ENCODE measurements around the gene SPOP.
A peak's percentile ranks its signal among the peaks of the same experiment; 100 is the strongest.
"Not testable (repeated sequence)": the region's sequence is repeated elsewhere in the genome, so short reads cannot be mapped to it uniquely, and the experiment has no call there.

Gene SPOP

DNA sequence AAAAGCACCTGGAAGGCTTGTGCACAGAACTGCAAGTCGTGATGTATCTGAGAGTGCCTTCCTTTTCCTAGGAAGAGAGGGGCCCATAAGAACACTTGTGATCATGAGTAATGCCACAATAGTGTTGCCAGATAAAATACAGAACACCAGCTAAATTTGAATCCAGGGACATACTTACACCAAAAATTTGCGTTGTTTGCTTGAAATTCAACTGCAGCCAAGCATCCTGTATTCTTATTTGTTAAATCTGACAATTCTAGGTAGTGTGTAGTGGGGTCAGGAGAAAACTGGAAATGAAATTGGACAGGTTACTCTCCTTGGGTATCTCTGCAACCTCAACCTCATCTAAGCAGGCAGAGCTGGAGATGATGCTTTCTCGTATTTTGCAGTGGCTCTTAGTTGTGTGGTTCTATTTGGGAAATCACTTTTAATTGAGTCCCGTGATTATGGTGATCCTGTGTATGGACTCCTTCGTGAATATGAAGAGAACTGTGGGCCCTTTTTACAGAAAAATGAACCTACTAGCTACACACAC lies 17.9 kb upstream of the SPOP start:
- no peak for DNase-seq (ENCODE audit: low read depth)

DNA sequence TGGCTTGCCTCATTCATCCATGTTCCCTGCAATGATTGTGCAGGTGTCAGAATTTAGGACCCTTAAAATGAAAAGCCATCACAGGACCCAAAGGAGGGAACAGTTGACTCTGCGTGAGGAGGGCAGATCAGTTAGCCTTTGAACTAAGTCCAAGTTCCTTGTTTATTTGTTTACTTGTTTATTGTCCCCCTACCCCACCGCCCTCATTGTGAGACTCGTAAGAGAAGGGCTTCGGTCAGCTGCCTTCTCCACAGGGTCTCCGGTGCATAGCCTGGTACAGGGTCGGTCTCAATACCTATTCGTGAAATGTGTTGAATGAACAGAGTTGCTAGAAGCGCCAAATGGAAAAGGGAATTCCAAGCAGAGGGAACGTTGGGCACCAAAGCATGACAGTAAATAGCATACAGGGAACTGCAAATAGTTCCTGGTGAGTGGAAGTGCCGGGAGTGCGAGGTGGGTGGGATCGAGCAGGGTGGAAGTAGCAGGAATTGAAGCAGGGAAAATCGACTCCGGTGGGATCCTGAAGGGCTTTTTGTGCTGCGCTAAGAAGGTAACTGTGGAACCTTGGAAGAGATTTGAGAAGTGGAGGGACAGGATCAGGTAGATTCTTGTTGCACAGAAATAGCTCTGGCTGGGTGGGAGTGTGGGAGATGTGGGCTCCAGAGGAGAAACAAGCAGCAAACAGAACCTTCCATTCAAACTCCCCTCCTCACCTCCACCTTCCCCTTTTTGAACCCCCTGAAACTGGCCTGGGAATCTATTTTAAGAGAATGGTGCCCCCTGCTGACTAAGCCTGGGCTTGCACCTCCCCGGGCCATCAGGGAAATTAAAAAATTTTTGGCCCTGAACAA lies 17.2 kb upstream of the SPOP start:
- peak; percentile 65 for DNase-seq (ENCODE audit: low read depth)

DNA sequence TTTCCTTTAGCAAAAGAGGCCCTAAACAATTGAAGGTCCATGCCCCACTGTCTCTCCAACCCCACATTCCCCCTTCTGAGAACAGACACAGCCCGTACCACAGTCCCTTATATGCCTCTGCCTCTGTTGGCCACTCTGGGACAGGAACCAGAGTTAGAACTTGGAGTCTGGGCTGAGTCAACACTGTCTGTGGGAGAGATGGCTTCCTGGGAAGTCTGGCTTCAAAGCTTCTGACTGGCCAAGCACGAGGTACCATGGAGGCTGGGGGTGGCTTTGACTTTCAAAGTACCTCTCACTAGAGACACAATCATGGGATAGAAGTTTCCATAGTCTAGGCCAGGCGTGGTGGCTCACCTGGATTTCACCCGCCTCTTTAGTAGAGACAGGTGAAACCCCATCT lies 14.9 kb upstream of the SPOP start:
- no peak for DNase-seq (ENCODE audit: low read depth)

DNA sequence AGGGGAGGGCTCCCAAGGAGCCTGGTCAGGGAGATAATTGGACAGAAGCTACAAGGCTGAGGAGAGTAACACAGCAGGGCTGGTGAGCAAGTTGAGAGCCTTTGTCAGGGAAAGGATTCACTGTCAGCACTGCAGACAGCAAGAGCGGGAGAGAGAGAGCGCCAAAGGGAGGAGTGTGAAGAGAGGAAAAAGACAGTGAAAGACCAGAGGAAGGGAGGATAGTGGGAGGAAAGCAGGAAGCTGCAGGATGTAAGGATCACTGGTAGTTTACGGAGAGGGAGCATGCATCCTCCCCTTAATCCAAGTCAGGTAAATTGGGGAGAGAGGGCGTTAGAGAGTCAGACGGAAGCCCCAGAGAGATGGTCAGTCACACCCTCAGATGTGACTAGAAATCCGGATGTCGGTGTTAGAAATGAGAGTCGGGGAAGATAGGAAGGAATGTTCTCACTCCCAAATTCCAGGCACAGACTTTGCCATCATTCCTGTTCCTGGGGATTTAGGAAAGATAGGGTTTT lies 13.8 kb upstream of the SPOP start:
- no peak for DNase-seq (ENCODE audit: low read depth)

DNA sequence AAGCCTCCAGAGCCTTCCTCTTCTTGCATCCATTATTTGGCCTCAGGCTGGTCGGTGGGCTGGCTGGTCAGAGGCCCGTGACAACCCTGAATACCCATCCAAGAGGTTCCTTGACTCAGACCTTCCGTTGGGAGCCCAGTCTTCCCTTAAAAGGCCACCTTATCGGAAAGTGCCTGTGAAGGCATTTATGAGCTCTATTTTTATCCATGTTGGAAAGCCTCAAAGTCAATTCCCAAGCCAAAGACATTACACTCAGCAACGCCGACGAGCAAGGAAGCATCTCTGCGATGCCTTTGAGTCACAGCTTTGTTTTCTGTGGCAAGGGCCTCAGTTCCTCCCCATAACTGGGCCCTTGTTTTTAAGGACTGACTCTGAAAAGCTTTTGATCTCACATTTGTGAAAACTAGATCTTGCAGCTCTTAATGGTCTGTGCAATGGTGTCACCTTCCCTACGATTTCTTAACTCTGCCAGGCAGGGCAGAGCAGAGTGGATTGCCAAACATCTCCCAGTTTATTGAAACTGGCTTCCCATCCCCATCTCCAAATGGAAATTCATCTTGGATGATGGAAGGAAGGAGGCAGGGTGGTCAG lies 13.3 kb upstream of the SPOP start:
- no peak for DNase-seq (ENCODE audit: low read depth)

DNA sequence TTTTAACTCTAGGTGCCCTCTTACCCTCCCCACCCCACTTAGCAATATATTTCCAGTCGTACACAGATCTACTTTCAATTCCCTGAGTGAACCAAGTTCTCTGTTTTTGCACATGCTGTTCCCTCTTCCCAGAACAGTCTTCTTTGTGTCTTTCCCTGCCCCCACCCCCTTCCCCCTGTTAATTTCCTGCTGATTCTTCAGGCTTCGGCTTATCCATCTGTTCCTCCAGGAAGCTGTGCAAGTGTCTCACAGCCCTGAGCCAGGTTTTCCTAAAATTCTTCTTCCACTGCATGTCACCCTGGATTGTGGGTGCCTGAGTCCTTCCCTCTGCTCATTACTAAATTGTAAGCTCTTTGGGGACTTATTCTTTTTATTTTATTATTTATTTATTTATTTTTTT lies 12.4 kb upstream of the SPOP start:
- DNase-seq (ENCODE audit: low read depth): no peak

DNA sequence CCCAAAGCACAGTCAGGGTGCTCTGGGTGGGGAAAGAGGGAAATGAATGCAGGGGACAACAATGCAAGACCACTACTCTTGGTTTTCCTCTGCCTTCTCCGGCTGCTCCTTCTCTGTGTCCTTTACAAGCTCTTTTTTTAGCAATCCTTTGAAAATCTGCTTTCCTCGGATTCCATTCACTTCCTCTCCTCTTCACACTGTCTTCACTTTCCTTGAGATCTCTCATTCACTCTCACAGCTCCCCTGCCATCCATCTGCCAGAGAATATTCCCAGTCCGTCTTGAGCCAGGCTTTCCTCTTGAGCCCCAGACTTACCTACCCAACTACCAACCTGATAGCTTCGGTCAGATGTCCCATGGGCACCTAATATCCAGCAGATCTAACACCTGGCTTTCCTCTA lies 11.0 kb upstream of the SPOP start:
- no peak for DNase-seq (ENCODE audit: low read depth)

DNA sequence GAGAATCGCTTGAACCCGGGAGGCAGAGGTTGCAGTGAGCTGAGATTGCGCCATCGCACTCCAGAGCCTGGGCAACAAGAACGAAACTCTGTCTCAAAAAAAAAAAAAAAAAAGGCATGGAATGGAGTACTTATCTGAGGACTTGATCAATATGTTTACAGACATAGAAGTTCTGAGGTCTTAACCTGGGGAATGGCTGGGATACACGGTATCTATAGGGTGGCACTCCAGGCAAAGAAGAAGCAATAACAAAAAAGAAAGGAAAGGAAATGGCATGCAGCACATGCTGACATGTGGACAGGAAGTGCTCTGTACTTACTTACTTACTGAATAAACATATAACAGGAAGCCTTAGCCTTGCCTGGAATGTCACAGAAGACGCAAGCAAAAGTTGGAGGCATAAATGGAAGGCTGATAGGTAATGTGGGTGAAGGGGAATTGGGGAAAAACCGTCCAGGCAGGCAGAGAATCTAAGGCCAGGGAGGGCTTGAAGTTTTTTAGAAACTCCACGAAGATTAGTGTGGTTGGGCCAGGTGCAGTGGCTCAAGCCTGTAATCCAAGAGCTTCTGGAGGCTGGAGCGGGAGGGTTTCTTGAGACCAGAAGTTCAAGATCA lies 10.1 kb upstream of the SPOP start:
- DNase-seq (ENCODE audit: low read depth): no peak

DNA sequence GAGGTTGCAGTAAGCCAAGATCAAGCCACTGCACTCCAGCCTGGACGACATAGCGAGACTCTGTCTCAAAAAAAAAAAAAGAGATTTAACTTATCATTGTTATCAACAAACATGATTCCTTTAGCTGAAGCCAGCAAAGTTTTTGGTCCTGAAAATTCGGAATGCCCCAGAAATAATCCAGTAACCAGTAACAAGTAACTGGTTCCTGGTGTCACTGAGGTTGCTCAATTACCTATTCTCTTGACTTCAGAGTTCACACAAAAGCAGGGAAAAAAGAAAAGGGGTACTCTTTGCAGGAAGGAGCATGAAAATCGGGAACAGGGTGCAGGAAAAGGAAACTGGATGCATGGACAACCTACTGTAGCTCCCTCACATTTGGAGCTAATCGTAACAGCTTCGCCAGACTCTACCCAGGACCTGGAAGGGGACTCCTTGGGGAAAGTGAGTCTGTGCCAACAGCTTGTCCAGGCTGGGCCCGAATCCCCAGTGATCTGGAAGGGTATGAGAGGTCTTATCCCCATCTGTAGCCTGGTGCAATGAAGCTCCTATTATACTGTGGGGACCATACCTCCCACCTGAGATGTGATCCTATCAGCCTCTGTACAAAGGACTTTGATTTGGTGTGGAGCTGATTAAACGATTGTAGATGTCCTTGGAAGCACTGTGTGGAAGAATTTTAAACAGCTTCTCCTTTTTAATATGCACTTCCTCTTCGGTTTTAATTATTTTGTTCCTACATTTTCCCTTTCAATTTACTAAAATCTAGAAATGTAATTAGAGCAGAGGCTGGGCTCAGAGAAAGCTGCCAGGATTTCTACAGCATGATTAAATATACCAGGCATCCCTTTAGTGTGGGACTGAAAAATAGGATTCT lies 3.4 kb upstream of the SPOP start:
- no peak for DNase-seq (ENCODE audit: low read depth)

DNA sequence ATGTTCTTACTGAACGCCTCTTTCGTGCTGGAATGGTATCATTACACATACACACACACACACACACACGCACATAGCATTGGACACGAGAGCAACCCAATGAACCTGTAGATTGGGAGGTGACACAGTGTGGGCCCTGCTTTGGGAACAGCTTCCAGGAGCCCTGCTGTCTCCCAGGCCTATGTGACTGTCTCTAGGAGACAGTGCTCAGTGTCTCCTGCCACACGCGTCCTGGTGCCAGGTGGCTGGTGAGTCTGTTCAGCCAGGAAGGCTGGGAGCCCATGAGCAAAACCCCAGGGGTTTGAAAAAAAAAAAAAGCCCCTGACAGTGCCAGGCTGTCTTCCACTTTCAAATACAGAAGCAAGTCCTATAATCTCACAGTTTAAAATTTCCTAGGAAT lies 2.4 kb upstream of the SPOP start:
- DNase-seq (ENCODE audit: low read depth): no peak

DNA sequence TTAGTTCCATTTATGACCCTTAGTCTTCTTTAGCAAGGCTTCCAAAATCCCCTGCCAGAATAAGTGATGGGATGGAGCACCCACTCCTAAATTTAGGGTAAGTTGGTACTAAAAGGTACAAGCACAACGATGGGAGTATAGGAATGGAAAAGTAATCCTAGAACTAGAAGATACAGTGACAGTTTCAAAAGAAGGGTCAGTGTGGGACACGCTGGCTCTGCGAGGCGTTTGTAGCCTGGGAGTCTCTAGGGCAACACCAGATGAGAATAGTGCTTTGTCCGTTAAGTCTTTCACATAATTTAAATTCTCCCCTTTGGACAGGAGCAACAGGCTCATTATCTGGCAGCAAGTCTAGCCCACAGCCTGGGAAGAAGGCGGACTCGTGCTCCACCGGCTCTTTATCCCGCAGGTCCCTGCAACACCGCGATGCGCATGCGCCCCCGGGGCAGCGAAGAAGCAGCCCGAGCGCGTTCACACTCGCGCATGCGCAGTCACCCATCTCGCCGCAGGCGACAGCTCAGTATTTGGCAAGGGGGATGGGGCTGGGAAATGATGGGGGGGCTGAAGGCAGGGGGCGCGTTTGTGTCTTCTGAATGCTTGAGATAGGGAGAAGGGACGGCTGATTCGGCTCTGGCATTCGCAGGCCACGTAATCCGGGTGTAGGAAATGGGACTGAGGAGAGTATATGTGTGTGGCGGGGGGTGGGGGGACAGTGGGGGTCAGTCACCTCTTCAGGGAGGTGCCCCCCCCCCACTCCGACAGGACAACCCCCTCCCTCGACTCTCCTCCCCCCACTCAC lies 564 bp downstream of the SPOP start:
- peak; percentile 97 for DNase-seq (ENCODE audit: low read depth)

DNA sequence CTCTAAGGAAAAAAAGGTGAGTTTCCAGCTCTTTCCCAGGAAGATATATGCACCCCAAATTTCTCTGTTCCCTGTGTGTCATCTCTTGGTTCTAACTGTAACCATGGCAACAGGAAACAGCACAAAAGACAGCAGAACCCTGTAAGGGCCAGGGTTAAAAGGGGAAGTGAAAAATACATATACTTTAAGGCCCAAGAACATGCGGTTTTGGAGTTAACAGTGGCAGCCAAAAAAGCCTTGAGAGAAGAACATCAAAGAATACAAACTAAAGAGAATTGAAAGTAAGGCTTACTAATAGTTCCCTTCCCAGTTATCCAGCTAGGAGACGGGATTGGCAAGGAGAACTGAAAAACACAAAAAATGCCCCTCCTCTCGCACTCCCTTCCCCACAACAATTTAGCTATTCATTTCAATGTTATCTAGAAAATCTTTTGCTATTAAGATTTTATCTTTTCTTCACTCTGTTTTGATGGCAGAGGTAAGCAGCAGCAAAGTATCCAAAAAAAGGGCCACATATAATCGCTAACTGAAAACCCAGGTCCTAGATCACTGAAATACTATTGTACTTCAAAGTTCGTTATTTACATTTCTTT lies 1.5 kb downstream of the SPOP start:
- no peak for DNase-seq (ENCODE audit: low read depth)

DNA sequence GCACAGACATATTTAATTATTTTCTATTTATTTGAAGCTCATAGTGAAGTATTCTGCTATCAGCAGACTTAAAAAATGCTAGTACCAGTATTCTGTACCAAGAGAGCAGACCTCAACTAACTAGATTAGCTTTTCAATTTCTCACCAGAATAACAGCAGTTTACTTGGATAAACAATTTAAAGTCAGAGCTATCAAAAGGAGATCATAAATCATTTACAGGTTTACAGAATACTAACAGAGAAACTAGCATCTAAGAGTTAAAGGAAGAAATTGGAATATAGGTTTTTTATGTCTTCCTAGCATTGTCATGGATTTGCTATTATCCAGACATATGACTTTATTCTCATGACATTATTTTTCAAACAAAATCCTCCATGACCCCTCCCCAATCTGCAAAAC lies 3.4 kb downstream of the SPOP start:
- no peak for DNase-seq (ENCODE audit: low read depth)

DNA sequence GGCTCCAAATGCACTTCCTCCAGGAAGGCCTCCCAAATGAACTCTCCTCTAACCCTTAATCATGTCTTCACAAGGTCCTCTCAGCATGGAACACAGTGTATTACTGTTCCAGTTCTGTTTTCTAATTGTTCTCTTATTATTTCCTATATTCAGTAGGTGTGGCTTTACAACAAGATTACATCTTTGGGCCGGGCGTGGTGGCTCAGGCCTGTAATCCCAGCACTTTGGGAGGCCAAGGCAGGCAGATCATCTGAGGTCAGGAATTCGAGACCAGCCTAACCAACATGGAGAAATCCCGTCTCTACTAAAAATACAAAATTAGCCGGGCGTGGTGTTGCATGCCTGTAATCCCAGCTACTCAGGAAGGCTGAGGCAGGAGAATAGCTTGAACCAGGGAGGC lies 4.2 kb downstream of the SPOP start:
- not testable (repeated sequence) for DNase-seq (ENCODE audit: low read depth)

DNA sequence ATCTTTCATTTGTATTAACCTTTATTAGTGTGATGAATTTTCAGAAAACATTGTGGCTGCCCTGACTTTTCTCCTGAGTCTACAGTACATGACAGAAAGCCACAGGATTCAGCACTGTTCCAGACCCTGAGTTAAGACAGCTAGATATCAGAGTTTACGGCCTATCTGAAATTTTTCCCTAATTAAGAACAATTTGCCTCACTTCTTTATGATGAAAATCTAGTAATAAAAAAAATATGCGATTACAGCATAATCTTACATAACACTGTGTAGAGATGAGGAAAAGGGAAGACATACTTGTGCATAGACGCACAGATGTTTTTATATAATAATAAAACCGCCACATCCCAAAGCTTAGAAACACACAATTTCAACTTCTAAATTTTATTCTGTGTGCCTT lies 7.3 kb downstream of the SPOP start:
- DNase-seq (ENCODE audit: low read depth): no peak

DNA sequence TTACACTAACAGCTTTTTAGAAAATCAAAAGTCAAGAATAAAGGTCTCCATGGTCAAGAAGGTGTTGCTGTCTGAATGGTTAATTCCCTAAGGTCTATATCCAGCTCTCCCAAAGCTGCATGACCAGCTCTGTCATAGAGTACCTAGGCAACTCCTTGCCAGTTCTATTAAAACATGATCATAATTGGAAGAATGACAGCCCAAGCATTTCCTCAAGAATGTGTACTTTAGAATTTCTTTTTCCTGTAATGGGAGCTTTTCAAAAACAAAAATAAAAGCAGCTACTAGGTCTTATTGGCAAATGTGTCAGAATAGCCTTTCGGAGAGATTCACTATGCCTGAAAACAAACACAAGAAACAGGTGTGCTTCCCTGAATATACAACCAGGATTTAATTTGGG lies 7.9 kb downstream of the SPOP start:
- DNase-seq (ENCODE audit: low read depth): no peak

DNA sequence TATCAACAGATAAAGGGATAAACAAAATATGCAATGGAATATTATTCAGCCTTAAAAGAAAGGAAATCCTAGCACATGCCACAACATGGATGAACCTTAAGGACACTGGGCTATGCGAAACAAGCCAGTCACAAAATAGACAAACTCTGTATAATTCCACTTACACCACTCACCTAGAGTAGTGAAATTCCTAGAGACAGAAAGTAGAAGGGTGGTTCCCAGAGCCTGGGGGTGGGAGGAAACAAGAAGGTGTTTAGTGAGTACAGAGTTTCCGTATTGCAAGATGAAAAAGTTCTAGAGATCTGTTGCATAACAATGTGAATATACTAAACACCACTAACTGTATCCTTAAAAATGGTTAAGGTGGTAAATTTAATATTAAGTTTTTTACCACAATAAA lies 10.0 kb downstream of the SPOP start:
- DNase-seq (ENCODE audit: low read depth): no peak

DNA sequence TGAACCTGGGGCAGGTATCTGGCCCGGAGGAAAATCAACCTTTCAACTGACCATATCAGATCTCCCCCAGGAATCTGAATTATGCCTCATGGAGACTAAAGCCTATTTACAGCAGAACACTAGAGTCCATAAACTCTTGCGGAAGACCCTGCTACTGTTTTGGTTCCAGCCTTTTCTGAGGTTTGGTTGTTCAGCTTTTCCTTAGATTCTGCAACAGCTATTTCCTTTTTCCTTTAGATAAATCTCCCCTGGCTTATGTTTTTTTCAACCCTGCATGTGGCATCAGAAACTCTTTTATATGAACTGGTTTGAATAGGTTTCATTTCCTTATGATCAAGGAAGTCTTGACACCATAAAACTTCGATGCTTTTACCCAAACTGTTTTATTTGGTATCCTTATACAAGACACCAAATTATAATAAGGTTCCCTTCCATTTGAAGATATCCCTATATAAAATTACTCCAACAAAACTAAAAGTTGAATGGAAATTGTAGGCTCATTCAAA lies 13.1 kb downstream of the SPOP start:
- DNase-seq (ENCODE audit: low read depth): no peak

DNA sequence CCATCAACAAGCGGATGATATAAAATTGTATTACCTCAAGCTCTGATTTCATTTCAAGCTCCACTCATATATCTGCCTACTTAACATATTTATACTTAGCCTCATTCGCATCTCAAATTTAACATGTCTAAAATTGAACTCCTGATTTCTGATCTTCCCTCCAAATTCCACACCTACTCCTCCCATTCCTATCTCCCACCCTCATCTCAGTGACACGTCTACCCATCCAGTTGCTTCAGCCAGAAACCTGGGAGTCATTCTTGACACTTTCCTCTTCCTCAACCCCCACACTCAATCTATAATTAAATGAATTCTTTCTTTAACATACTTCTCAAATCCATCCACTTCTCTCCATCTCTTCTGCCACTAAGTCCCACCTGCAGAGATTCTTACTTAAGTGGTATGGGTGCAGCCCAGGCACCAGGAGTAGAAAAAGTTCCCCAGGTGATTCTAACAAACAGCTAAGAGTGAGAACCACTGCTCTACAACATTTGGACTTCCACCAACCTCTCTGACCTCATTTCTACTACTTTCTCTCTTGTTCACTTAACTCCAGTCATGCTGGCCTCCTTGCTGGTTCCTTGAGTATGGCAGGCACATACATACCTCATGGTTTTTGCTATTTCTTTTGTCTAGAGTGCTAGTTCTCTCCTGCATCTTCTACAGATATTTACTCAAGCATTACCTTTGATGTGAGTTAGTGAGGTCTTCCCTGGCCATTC lies 18.1 kb downstream of the SPOP start:
- DNase-seq (ENCODE audit: low read depth): no peak

DNA sequence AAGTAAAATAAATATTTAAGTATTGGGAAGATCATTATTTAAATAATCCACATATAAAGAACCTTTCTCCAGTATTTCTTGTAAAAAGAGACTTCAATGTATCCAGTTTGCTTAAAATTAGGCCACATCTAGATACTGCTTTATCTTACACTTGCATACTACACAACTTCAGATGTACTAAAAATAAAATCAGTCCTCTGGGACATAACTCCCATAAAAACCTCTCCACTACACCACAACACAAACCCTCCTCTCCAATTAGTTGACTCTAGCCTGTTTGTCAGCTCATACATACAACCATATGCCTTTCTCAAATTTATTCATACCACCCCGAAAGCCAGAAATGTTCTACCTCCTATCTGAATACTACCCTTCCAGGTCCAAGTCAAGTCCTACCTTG lies 21.6 kb downstream of the SPOP start:
- DNase-seq (ENCODE audit: low read depth): no peak

Data from stimulated activated CD8-positive, alpha-beta memory T cell treated with anti-CD3 and anti-CD28 coated beads, Interleukin-4, amount 100 ng/mL, for 24 hours (primary cell).